T follicular helper cell (primary cell): ENCODE results near the gene SLC22A15.
"Not testable (repeated sequence)": the region's sequence is repeated elsewhere in the genome, so short reads cannot be mapped to it uniquely, and the experiment has no call there.

Experiments
- DNase-seq: peaks from one replicate; pipeline ENCODE4 v3.0.0-alpha.2; 2020; ENCODE audit warnings: low read depth
- total RNA-seq, 2 experiments: gene quantifications; one replicate each; lab custom pipeline; 2026; lab: John Stamatoyannopoulos, UW

SLC22A15 gene
- 0.78 to 1.9 reads per million in 2 experiments for total RNA-seq

DNA sequence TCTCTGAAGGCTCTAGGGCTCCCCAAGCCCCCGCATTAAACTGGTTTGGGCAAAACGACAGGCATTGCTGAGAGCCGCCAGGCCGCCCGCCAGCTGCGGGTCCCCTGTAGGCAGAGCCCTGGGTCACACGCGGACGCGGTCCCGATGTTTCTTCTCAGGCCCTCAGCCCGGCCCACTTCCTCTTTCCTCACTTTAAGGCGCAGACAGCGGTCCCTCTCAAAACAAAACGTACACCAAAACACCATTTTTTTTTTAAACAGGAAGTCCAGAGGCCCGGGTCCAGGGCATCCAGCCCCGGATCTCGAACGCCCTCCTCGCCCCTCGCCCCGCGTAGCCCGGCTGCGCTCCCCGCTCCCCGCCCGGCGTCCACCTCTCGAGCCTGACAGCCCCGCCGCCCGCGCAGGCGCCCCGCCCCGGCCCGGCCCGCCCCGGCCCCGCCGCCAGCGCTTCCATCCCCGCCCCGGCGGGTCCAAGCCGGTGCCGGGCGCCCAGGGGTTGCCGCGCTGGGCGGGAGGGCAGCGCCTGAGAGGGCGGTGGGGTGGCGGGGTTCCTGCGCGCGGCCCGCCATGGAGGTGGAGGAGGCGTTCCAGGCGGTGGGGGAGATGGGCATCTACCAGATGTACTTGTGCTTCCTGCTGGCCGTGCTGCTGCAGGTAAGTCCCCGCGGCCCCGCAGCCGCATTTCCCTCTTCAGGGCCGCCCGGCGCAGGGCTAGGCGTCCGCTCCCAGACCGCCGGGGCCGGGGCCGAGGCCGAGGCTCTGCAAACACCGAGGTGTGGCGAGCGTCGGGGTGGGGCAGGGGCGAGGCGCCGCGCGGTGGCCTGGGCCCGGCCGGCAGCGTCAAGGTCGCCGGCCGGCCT is at the start of gene SLC22A15:
Gene SLC22A15 (plus strand): TSS at position 452 of the 859 bp plus-strand sequence. CDS start 115 bp downstream, at position 567.
- no peak for DNase-seq

DNA sequence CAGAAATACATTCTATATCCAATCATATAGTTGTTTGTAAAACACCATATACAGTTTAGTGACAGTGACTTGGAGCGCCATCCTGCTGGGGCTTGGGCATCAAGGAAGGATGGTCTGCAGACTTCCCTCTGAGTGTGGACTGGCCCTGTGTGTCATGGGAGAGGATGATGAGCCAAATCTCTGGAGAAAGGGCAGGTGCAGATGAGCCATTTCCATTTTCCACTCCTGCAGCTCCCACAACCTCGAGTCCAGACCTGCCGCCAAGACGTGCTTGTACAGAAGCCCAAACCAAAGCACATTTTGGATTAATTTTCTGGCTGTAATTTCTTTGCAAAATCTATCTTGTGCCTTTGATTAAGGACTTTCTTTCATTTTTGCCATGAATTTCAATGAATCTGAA is 48.3 kb upstream of the SLC22A15 start:
- DNase-seq, result no peak

GRCh38 chr1:115929881-115930280 is 46.4 kb upstream of the SLC22A15 start:
- DNase-seq, result no peak

DNA sequence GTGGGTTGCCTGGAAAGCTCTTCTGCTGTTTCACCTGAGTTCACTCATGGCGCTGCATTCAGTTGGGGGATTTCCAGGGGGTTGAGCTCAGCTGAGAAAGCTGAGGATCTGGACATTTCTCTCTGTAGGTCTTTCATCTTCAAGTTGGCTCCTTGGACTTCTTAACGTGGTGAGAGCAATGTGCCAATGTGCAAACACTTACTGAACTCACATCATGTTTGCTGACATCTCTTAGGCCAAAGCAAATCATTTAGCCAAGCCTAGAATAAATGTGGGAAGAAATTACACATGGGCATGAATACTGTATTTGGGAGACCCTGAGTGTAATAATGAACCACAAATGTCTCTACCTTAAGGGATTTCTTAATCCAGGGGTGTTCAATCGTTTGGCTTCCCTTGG is 42.7 kb upstream of the SLC22A15 start:
- DNase-seq, result no peak

DNA sequence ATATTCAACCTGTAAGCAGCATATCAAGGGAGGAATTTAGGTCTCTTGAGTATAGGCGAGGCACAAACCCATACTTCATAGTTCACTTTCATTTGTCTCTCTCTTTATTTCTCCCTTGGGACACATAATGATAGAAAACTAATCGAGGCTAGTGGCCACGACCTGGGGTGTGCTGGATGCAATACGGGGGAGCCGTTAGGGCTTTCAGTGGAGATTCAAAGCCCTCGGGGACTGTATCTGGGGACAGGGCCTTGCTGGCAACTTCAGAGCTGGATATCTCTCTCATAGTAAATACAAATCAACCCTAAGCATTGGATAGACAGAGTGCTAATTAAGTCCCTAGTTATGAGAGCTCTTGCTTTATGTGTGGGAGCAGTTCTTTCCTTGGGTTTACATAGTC is 36.9 kb upstream of the SLC22A15 start:
- DNase-seq, result no peak

- DNase-seq, result no peak
These were observed 30.2 kb upstream of the SLC22A15 start for GRCh38 chr1:115946116-115946515.

GRCh38 chr1:115949156-115949555 is 27.2 kb upstream of the SLC22A15 start:
- DNase-seq, result no peak

DNA sequence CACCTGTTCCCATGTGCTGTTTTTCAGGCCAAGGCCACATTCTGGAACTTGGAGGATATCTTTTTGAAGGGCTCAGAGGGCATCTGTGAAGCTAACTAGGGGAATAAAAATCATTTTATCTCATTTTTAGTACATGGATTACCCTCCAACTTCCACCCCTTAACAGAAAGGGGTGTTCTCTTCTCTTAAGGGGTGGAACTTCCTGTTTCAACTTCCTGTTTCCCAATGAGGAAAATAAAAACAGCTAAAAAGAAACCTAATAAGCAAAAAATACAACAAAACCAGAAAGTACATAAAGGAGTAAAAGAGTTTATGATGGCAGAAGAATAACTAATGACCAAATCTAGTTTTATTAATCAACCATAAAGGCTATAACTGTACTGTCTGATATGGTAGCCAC is 24.8 kb upstream of the SLC22A15 start:
- no peak for DNase-seq

DNA sequence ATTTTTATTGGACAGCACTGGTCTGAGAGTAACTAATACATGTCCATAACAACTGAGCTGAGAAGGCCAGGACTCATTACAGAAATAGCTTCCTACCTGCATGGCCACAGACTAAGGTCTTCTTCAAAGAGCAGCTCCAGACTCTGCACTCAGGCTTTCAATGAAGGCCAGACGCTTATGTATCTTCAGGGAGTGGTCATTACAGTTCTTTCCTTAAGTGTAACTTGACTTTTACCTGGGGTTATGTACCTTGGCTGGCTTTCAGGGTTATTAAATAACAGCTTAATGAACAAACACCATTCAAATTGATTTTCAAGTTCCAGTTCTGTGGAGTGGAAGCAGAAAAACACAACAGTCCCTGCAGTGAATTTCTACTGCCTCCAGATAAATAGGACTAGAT is 23.8 kb upstream of the SLC22A15 start:
- no peak for DNase-seq

DNA sequence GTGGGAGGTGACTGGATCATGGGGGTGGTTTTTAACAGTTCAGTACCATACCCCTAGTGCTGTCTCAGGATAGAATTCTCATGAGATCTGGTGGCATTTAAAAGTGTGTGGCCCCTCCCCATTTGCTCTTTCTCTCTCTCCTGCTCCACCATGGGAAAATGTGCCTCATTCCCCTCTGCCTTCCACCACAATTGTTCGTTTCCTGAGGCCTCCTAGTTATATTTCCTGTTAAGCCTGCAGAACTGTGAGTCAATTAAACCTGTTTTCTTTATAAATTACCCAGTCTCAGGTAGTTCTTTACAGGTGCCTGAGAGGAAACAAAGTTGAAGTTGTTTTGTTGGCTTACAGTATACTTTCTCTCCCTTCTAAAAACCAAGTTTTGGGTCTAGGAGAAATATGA is 23.1 kb upstream of the SLC22A15 start:
- DNase-seq, result no peak

GRCh38 chr1:115954684-115955083 is 21.6 kb upstream of the SLC22A15 start:
- no peak for DNase-seq

DNA sequence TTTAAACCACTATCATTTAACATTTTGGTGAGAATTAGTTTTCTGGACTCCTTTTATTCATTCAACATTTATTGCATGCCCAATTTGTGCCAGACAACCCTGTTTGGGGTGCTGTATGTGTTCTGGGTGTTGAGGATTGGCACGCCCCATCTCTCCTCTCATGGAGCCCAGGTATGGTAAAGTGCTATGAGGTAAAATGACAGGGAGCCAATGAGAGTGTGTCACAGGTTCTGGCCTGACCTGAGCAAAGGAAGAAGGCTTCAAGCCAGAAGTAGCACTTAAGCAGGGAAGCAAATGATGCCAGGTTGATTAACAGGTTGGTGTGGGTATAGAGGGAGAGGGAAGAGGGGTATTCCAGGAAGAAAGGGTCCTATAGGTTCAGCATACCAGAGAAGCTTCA is 21.1 kb upstream of the SLC22A15 start:
- DNase-seq, result no peak

GRCh38 chr1:115958866-115959265 is 17.4 kb upstream of the SLC22A15 start:
- no peak for DNase-seq

DNA sequence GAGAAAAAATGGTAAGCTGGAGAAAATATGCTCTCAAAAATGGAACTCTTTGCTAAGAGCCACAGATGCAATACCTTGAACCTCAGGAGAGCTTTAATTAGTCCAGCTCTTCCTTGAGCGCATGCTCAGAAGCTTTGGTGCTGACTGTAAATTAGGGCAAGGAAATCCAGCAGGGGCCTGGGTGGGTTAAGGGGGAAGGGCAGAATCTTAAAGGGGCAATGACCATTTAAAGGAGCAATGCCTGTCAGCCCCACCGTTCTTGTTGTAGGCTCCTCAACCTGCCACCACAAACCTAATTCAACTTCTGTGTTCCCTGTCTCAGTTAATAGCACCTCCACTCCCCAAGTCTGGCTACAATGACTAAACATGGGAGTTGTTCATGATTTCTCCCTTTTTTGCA is 6.8 kb upstream of the SLC22A15 start:
- no peak for DNase-seq

- not testable (repeated sequence) for DNase-seq
These were observed 4.5 kb upstream of the SLC22A15 start for GRCh38 chr1:115971778-115972177.

DNA sequence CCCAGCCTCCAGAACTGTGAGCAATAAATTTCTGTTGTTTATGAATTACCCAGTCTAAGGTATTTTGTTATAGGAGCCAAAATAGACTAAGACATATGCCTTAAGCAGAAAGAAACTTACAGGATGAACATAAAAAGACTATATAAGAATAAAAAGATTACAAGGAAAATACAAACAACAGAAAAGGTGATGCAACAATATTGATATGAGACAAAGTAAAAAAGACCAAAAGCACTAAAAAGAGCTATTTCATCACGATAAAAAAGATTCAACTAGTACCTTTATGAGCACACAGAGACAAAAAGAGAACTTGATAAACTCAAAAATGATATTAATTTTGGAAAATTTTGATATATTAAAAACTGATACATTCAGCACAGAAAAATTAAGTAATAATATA is 3.2 kb upstream of the SLC22A15 start:
- DNase-seq, result no peak

DNA sequence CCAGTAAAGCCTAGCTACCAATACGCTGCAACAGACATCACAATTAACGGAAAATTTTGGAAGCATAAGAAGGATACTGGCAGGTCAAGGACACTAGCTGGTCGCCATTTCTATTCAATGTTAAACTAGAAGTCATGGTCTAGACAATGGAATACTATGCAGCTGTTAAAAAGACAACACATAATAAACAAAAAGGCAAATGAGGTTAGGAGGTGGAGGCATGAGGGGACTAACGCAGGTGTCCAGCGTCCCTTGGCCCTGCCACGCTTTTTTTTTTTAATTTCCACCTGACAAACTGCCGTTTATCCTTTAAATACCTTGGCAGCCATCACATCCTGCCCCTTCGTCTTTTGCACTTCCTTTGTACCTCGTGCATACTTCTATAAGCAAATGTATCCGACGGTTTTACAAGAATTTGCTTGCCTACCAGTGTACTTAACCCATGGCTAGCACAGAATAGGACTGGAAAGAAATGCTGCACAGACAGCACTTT is 698 bp upstream of the SLC22A15 start:
- DNase-seq, result no peak

DNA sequence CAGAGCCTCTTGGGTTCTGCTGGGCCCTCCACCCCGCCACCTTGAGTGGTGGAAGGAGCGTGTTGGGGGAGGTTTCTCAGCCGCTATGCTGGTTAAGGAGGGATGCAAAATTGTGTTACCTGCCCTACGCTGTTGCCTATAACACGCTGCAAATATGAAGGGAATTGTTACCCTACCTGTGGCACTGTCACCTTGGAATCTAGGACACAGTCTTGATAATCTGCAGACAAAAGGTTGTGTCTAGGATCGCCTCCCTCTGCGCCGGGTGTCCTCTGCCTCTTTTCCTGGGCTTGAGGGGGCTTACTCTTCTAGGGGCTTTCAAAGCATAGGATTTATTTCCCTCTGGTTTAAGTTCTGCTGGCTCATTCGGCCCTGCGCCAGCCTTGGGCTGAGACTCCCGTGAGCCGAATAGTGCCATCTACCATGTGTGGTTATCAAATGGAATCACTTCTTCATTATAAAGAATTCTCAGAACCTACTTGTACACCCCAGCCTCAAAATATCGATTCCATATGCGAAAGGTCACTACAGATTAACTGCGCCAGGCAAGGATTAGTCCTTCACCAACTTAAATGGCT is 697 bp downstream of the SLC22A15 start:
- no peak for DNase-seq

DNA sequence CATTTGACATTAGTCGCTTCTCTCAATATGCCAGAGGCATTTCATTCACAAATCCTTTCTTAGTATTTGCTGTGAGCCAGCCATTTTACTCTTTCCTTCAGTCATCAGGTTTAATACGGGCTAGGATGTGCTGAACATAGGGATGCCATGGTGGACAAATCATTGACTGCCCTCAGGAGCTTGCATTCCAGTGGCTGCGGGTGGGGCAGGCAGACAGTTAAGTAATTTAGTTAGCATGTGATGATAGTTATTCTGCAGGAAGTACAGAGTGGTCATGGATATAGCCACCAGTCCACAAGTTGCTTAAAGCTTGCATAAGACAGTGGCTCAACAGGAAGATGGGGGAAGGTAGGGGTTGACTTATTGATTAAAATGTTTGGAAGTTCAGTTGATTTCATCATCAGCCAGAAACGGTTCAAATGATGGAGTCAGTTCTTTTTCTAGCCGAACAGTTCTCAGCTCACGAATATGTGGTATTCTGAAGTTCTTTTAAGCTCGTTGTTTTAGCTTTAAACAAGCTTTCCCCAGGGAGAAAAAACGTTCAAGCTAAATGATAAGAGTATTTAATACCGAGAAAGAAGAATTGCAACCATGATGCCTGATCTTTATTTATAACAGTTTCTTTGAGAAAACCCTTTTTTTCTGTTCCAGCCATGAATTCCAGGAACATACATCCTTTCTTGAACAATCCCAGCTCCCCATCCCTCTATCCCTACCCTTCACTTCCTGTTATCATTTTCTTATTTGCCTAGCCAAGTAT is 1.4 kb downstream of the SLC22A15 start:
- DNase-seq, result no peak

DNA sequence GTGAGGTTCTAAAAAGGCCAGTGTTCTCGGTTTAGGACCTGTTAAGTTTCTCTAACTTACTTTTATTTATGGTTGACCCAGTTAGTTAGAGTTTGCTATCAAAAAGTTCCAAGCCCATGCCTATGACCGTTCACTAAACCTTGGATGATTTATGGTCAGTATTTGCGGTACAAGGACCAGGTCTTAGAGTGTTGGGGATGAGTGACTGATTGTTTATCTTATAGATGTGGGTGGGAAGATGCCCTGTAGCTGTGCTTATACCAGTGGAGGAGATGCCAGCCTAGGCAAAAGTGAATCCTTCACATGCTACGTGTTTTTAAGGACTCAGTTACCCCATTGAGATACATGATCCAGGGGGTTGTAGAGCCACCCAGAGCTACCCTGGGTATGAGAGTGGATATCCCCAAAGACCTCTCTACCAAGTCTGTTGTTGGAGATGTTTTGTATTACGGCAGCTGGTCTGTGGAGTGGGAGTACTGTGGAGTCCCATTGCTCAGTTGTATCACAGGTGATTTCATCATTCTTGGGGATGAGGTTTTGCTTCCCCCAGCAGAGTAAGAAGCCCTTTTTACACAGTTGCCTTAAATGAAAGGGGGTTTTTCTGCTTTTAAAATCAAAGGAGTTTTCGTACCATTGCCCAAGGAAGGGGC is 2.1 kb downstream of the SLC22A15 start:
- no peak for DNase-seq

GRCh38 chr1:115980156-115980555 is 3.8 kb downstream of the SLC22A15 start:
- no peak for DNase-seq
